Fibroblast of pulmonary artery (primary cell): ENCODE measurements around the gene CSNK2A2.

Experiments
- DNase-seq: peaks from one replicate; pipeline ENCODE4 v3.0.0-alpha.2; 2010; ENCODE audit warnings: low read depth
- H3K4me3 ChIP-seq: replicated peaks from 2 replicates; pipeline ENCODE4 v1.5.1; 2011; ENCODE audit warnings: low read depth, mild to moderate bottlenecking, control low read depth, low read length, moderate library complexity
- CTCF ChIP-seq: IDR thresholded peaks from 2 replicates; pipeline ENCODE4 v1.5.1; 2011; ENCODE audit warnings: mild to moderate bottlenecking, control low read depth, low read length, inconsistent platforms; ENCODE audit errors: missing control alignments

Gene CSNK2A2

DNA sequence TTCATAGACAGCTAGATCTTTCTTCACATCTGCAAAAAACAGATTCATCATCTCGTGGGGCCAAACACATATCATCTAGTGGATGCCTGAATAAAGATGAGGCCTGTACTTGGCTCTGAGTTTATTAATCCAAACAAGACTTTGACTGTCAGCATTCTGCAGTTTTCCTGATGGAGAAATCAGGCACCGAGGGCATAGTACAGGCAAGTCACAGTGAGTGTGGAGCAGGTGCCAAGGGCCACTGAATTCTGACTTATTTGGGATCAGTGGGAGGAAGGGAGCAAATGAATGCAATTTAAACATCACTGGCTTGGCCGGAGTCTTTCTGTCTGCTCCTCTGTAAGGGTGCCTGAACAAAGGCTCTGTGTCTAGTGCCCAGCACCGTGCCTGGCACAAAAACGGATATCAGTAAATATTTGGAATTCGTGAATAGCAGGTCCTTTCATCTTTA, 69.7 kb downstream of the CSNK2A2 start:
- H3K4me3 ChIP-seq = peak overlapping the region; percentile 91
- DNase-seq = no peak
- no peak for TF ChIP-seq CTCF

DNA sequence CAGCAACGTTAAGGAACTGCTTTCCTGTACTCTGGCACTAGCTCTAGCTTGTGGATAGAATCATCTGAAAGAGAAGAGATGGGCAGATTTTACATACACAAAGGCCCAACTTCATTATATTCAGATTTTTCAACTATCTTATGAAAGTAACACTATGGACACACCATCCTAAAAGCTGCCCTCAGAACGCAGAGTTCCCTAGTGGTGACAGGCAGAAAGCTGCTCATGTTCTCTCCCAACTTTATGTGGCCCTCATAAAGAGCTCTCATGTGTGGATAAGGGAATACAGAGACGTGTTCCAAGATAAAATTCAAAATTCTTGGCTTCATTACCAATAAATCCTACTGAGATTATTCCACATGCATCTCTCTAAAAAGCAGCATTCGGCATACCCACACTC, 70.3 kb downstream of the CSNK2A2 start:
- peak overlapping the region; percentile 91 for H3K4me3 ChIP-seq
- peak; percentile 27 for TF ChIP-seq CTCF
- DNase-seq = no peak

DNA sequence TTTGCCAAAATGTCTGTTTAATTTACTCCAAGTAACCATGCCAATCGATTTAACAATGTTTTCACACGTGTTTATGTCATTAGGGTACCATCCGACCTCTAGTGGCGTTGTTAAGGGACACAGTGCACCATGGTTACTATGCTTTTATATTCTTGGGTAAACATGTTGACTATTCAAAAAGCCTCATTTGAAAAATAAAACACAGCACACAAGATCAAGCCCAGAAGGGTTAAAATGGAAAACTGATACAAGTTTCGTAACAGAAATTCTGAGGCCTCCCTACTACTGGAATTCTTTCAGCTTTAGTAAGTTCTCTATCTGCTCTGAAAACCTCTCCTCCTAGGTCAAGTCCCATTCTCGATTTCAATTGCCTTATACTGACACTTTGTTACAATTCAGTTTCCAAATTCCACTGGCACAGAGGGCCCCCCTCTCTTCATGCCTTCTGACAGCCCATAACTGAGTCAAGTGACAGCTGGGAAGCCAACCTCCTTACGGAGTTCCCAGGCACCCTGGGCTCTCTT, 70.8 kb downstream of the CSNK2A2 start:
- H3K4me3 ChIP-seq = peak overlapping the region; percentile 91
- peak; percentile 75 for DNase-seq

GRCh38 chr16:58126451-58126961, 71.4 kb downstream of the CSNK2A2 start:
- no peak for TF ChIP-seq CTCF
- H3K4me3 ChIP-seq = peak overlapping the region; percentile 91
- DNase-seq = no peak

More for the DNA sequence above, 70.8 kb downstream of the CSNK2A2 start:
- TF ChIP-seq CTCF = peak; percentile 42

DNA sequence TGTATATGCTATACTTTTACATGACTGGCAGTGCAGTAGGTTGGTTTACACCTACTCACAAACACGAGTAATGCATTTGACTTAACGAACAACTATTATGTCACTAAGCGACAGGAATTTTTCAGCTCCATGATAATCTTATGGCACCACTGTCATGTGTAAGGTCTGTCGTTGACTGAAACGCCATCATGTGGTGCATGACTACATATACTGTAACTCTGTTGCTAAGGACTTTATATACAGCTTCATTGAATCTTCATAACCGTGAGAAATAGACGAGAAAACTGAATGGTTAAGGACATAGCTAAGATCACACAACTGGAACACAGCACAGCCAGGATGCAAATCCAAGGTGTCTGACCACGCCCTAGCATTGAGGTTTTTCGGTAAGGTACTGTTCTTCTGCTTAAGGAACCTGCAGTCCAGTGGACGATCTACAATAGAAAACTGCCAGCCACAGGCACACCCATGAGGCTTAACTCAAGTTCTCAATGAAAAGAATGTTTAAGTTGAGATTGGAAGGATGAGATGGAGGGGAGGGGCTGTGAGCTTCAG, 72.0 kb downstream of the CSNK2A2 start:
- no peak for DNase-seq
- no peak for TF ChIP-seq CTCF
- no peak overlapping the region for H3K4me3 ChIP-seq

DNA sequence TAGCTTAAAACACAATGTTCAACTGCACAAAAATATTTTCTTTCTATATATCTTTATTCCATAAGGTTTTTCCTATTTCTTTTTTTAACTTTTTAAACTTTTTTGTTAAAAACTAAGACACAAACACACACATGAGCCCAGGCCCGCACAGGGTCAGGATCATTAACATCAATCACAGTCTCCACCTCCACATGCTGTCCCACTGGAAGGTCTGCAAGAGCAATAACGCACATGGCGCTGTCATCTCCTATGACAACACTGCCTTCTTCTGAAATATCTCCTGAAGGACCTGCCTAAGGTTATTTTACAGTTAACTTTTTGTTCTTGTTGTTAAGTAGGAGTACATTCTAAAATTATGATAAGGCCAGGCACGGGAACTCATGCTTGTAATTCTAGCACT, 72.9 kb downstream of the CSNK2A2 start:
- no peak overlapping the region for H3K4me3 ChIP-seq
- no peak for TF ChIP-seq CTCF
- DNase-seq = no peak

DNA sequence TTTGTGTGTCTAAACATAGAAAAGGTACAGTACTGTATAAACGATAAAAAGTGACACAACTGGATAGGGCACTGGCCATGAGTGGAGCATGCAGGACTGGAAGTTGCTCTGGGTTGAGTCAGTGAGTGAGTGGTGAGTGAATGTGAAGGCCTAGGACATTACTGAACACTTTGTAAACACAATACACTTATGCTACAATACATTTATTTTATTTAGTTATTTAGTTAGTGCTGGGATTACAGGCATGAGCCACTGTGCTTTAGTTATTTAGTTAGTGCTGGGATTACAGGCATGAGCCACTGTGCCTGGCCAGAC, 73.3 kb downstream of the CSNK2A2 start:
- H3K4me3 ChIP-seq = no peak overlapping the region
- no peak for TF ChIP-seq CTCF
- DNase-seq = no peak
